Prostate gland (tissue), 2 donors: ENCODE measurements around the gene CCR2. TPM values are rescaled to one million over a fixed set of nuclear protein-coding genes. Genes with fewer than 3 reads are reported as not detected.
"Not testable (repeated sequence)": the region's sequence is repeated elsewhere in the genome, so short reads cannot be mapped to it uniquely, and the experiment has no call there.

ENCODE experiments used
- DNase-seq: peaks from one replicate; pipeline ENCODE4 v3.0.0-alpha.2; 2019; ENCODE audit warnings: low spot score
- H3K27ac ChIP-seq, 2 donors: fragments of 200-600 bp; sonication (generic); 2 replicates each; pipeline ENCODE4 v1.5.1; 2017 to 2019
- H3K27me3 ChIP-seq: fragments of 200-600 bp; sonication (generic); replicated peaks from 2 replicates; pipeline ENCODE4 v1.5.1; 2019; ENCODE audit not compliant: insufficient read depth
- H3K36me3 ChIP-seq, 2 donors: fragments of 200-600 bp; sonication (generic); 1 replicate in 1 of 2; 2 replicates in 1 of 2; pipeline versions ENCODE4 v1.5.1 to v1.8.1; 2017 to 2019
- H3K4me1 ChIP-seq: fragments of 200-600 bp; sonication (generic); replicated peaks from 2 replicates; pipeline ENCODE4 v1.5.1; 2019
- H3K4me3 ChIP-seq, 2 donors: fragments of 200-600 bp; sonication (generic); 2 replicates each; pipeline ENCODE4 v1.5.1; 2017 to 2019
- H3K9me3 ChIP-seq: fragments of 200-600 bp; sonication (generic); 2 replicates; pipeline ENCODE4 v1.5.1; 2017
- CTCF ChIP-seq, 4 experiments: fragments of 200-600 bp in 2 of 4; fragments of 450-650 bp in 2 of 4; sonication (generic) in 2 of 4; IDR thresholded peaks; 1 replicate in 3 of 4; 2 replicates in 1 of 4; pipeline ENCODE4 v1.5.1; 2016 to 2019; ENCODE audit warnings: antibody characterized with exemption in 4 of 4, mild to moderate bottlenecking in 2 of 4, moderate library complexity in 2 of 4
- POLR2A ChIP-seq: fragments of 450-650 bp; IDR thresholded peaks from one replicate; pipeline ENCODE4 v1.6.1; 2016; ENCODE audit warnings: antibody characterized with exemption, mild to moderate bottlenecking
- POLR2AphosphoS5 ChIP-seq: sonication (generic); formaldehyde crosslinking; IDR thresholded peaks from one replicate; pipeline ENCODE4 v1.6.1; 2017; ENCODE audit warnings: antibody characterized with exemption
- WGBS: methylation state at CpG from one replicate; pipeline ENCODE4 v1.1.5; 2018; 5-methylcytosine and 5-hydroxymethylcytosine counted together
- intact Hi-C: fragments of 100-400 bp; cut with DNase I; formaldehyde crosslinking; loops from one replicate; pipeline ENCODE4 v1.14.2; 2022
- total RNA-seq, 2 donors: library from RNA; depleted of rRNA; stranded (reverse); fragments of >200 nt; gene quantifications; one replicate each; pipeline ENCODE4 v1.1.0, GENCODE V29; 2016

The CCR2 gene
- total RNA-seq, 2 donors from 2014 or later, result 1.0 to 6.5 TPM

GRCh38 chr3:46318207-46318927, 35.5 kb upstream of the CCR2 start:
- WGBS, result 78% methylated on average over 3 of the region's 3 CpGs
- TF ChIP-seq POLR2A (no peak), POLR2AphosphoS5 (no peak), CTCF (IDR thresholded peaks at IDR 0.05) (no peak)
- intact Hi-C loops, result no loop called here
- H3K36me3 ChIP-seq, result no peaks in the 10 kb centered on the region
- H3K9me3 ChIP-seq, result no peaks in the 10 kb centered on the region
- H3K27ac ChIP-seq, result no peak overlapping the region
- H3K27me3 ChIP-seq, result no peaks in the 10 kb centered on the region
- H3K4me1 ChIP-seq, result no peaks in the 10 kb centered on the region
- no peak overlapping the region for H3K4me3 ChIP-seq
- no peak for DNase-seq

DNA sequence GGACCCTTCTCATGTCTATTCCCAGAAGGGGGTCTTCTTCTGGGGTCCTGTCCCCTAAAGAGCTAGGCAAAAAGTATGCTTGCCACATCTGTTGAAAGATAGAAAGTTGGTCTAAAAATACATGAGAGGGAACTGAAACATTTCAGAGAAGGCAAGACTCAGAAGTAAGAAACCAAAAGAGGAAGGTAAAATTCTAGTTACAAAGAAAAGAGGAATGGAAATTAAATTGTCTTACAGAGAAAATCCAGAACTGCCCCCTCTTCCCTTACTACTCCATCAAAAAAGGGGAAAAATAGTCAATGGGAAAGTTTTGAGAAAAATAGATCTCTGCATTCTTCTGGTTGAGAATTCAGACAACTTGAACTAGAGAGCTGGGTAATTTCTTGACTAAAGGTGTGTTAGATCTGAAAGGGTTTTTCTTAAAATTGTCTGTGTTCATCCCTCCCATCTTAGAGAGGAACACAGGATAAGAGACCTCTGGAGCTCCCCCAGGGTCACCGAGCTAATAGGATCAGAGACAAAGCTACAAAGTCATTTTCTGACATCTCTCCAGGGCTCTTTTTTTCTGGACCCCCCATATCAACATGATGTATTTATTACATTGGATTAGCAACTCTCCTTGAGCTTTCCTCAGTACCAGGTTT, 32.3 kb upstream of the CCR2 start:
- H3K27ac ChIP-seq, result no peak overlapping the region
- no peaks in the 10 kb centered on the region for H3K4me1 ChIP-seq
- H3K27me3 ChIP-seq, result no peaks in the 10 kb centered on the region
- no peak for TF ChIP-seq POLR2A
- 76% methylated on average over 1 of the region's 1 CpG for WGBS
- no peak overlapping the region for H3K4me3 ChIP-seq
- no peaks in the 10 kb centered on the region for H3K9me3 ChIP-seq
- no peaks in the 10 kb centered on the region for H3K36me3 ChIP-seq
- DNase-seq, result no peak
- intact Hi-C loops, result no loop called here

DNA sequence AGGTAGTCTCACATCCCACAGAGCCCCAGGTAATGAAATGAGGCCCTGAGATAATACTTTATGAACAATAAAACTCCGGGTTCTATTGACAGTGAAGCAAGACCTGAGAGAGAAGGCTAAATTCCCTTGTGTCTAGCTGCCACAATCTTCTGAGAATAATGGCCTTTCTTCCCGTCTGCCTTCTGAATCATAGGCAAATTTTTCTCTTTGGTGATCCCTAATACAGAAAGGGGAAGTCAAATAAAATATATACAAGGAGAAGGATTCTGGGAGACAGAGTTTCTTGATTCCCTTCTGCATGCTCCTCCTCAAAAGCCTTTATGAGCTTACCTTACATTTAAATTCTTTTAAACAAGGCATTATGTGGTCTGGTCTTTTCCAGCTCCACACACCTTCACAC, 29.9 kb upstream of the CCR2 start:
- no peaks in the 10 kb centered on the region for H3K9me3 ChIP-seq
- H3K4me3 ChIP-seq, result no peak overlapping the region
- no peaks in the 10 kb centered on the region for H3K27me3 ChIP-seq
- TF ChIP-seq CTCF (IDR thresholded peaks at IDR 0.05) (no peak), POLR2AphosphoS5 (no peak), POLR2A (no peak)
- H3K4me1 ChIP-seq, result no peaks in the 10 kb centered on the region
- H3K27ac ChIP-seq, result no peak overlapping the region
- H3K36me3 ChIP-seq, result no peaks in the 10 kb centered on the region
- WGBS, result 53% methylated on average over 2 of the region's 2 CpGs
- intact Hi-C loops, result no loop called here
- no peak for DNase-seq

DNA sequence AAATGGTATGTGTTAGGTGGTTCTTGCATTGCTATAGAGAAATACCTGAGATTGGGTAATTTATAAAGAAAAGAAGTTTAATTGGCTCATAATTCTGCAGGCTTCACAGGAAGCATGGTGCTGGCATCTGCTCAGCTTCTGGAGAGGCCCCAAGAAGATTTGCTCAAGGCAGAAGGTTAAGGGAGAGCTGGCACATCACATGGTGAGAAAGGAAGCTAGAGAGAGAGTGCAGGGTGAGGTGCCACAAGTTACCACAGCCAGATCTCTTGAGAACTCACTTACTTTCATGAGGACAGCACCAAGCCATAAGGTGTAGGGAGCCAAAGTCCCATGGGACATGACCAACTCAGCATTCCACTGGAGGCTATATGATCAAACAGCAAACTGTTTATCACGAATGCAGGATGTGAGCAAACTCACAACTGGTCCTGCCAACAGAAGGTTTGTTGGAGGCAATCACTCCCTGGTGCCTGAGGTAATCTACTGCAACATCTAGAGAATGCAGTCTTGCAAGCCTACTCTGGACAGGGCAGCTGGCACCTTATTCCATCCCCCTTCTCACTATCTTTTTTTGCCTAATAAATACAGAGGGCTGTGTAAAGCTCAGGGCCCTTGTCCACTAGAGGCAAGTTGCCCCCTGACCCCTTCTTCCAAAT, 28.1 kb upstream of the CCR2 start:
- Histone ChIP-seq H3K4me1 (no peaks in the 10 kb centered on the region), H3K27me3 (no peaks in the 10 kb centered on the region), H3K4me3 (no peak overlapping the region), H3K36me3 (no peaks in the 10 kb centered on the region), H3K27ac (no peak overlapping the region), H3K9me3 (no peaks in the 10 kb centered on the region)
- intact Hi-C loops, result no loop called here
- no peak for DNase-seq
- TF ChIP-seq CTCF (IDR thresholded peaks at IDR 0.05), result no peak
- TF ChIP-seq POLR2AphosphoS5, result no peak
- no peak for TF ChIP-seq POLR2A
- WGBS, result 65% methylated on average over 1 of the region's 1 CpG

- H3K4me3 ChIP-seq, H3K27ac ChIP-seq, intact Hi-C loops, H3K4me1 ChIP-seq, DNase-seq, H3K9me3 ChIP-seq, H3K36me3 ChIP-seq, H3K27me3 ChIP-seq: not testable (repeated sequence)
- WGBS, result 91% methylated on average over 3 of the region's 3 CpGs
These were observed 23.2 kb upstream of the CCR2 start for GRCh38 chr3:46330676-46331075.
